Tibial nerve (tissue), 4 donors: ENCODE data around the gene NFE2L2. TPM values are rescaled to one million over a fixed set of nuclear protein-coding genes. Genes with fewer than 3 reads are reported as not detected.

Experiments
- DNase-seq, 2 donors: peaks; one replicate each; pipeline ENCODE4 v3.0.0-alpha.2; 2019; ENCODE audit warnings: low spot score in 2 of 2
- H3K27ac ChIP-seq, 4 donors: fragments of 200-600 bp; sonication (generic) in 3 of 4; one replicate each; pipeline ENCODE4 v1.5.1; 2017 to 2019; ENCODE audit warnings: mild to moderate bottlenecking in 1 of 4
- H3K27me3 ChIP-seq, 2 donors: fragments of 200-600 bp; sonication (generic) in 1 of 2; one replicate each; pipeline versions ENCODE4 v1.5.1 to v1.6.0; 2017 to 2019
- H3K36me3 ChIP-seq, 3 donors: fragments of 200-600 bp; sonication (generic); one replicate each; pipeline ENCODE4 v1.5.1; 2018 to 2019
- H3K4me1 ChIP-seq, 4 donors: fragments of 200-600 bp; sonication (generic) in 3 of 4; one replicate each; pipeline ENCODE4 v1.5.1; 2017 to 2019
- H3K4me3 ChIP-seq, 4 donors: fragments of 200-600 bp; sonication (generic) in 3 of 4; one replicate each; pipeline ENCODE4 v1.5.1; 2017 to 2019; ENCODE audit warnings: mild to moderate bottlenecking in 1 of 4, moderate library complexity in 1 of 4
- H3K9me3 ChIP-seq, 4 donors: fragments of 200-600 bp; sonication (generic) in 3 of 4; one replicate each; pipeline ENCODE4 v1.5.1; 2017 to 2019
- CTCF ChIP-seq, 5 experiments: fragments of 200-600 bp in 3 of 5; fragments of 450-650 bp in 2 of 5; sonication (generic) in 3 of 5; IDR thresholded peaks; one replicate each; pipeline ENCODE4 v1.5.1; 2016 to 2019; ENCODE audit warnings: antibody characterized with exemption in 5 of 5, mild to moderate bottlenecking in 3 of 5, moderate library complexity in 2 of 5
- EP300 ChIP-seq, 2 donors: sonication (generic); formaldehyde crosslinking; IDR thresholded peaks; one replicate each; pipeline ENCODE4 v1.6.1; 2017; ENCODE audit warnings: antibody characterized with exemption in 2 of 2, mild to moderate bottlenecking in 1 of 2
- POLR2A ChIP-seq, 2 donors: fragments of 450-650 bp; IDR thresholded peaks; one replicate each; pipeline ENCODE4 v1.6.1; 2017; ENCODE audit warnings: antibody characterized with exemption in 2 of 2, mild to moderate bottlenecking in 2 of 2, moderate library complexity in 2 of 2
- WGBS, 2 donors: methylation state at CpG; one replicate each; pipeline ENCODE4 v1.1.5; 2018; 5-methylcytosine and 5-hydroxymethylcytosine counted together
- total RNA-seq, 4 donors: library from RNA; depleted of rRNA; stranded (reverse); fragments of >200 nt; gene quantifications; one replicate each; pipeline ENCODE4 v1.1.0, GENCODE V29; 2016

The NFE2L2 gene
- total RNA-seq, 4 donors from 2014 or later = 112 to 164 (median 145) TPM

DNA sequence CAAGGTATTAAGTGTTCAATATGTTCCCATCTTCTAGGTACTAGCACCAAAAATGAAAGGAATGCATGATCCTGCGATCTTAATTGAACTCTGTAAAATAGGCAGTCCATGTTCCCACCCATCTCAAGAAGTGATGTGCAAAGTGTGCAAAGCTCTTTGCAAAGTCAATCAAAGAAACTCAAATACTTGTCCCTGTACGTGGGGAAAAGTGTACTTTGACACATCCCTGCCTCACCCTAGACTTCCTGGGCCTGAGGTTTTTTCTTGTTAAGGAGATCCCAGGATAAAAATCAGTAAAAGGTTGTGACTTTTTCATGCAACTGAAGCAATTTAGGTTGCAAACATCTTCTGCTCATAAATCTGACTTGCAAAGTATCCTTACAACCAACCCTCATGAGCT lies 26.6 kb downstream of the NFE2L2 start:
- peak overlapping the region in 1 of 4 donors; percentile 97 for H3K27ac ChIP-seq
- H3K36me3 ChIP-seq = peaks cover 0 to 14% (median 0%) of the 10 kb centered on the region in 3 donors
- no peak for TF ChIP-seq POLR2A (IDR thresholded peaks at IDR 0.05)
- no peak for TF ChIP-seq CTCF (IDR thresholded peaks at IDR 0.05)
- TF ChIP-seq EP300 (IDR thresholded peaks at IDR 0.05) = no peak
- H3K4me1 ChIP-seq = peaks cover 3 to 100% (median 69%) of the 10 kb centered on the region in 4 donors
- DNase-seq = no peak
- no peak overlapping the region for H3K4me3 ChIP-seq
- WGBS, 2 donors = 54 to 57% methylated on average over 2 of the region's 2 CpGs
- no peaks in the 10 kb centered on the region for H3K27me3 ChIP-seq
- no peaks in the 10 kb centered on the region for H3K9me3 ChIP-seq

GRCh38 chr2:177235855-177236437 lies 28.6 kb downstream of the NFE2L2 start:
- peaks cover 3 to 83% (median 50%) of the 10 kb centered on the region in 4 donors for H3K4me1 ChIP-seq
- WGBS, 2 donors = 78 to 85% methylated on average over 6 of the region's 6 CpGs
- H3K27ac ChIP-seq = peak overlapping the region in 2 of 4 donors; percentile 14 to 70
- no peak for DNase-seq
- TF ChIP-seq CTCF (IDR thresholded peaks at IDR 0.05) = no peak
- TF ChIP-seq EP300 (IDR thresholded peaks at IDR 0.05) = no peak
- no peak for TF ChIP-seq POLR2A (IDR thresholded peaks at IDR 0.05)
- peaks cover 4 to 34% (median 6%) of the 10 kb centered on the region in 3 donors for H3K36me3 ChIP-seq
- no peak overlapping the region for H3K4me3 ChIP-seq
- H3K27me3 ChIP-seq = no peaks in the 10 kb centered on the region
- H3K9me3 ChIP-seq = no peaks in the 10 kb centered on the region

DNA sequence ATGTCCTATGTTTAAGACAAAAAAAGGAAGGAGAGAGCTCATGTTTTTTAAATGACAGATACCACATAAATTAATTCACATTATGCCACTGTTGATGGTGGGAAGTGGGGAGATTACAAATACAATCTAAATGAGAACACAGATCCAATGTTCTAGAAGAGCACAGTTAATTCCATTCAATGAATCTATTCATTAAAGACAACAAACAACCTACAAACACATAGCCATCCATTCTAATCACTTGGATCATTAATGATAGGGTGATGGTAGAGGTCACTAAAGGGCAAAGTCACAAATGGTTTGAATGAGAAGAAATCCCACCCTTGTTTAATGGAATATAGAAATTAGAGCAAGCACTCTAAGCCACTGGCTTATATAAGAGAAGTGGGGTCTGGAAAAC lies 30.3 kb downstream of the NFE2L2 start:
- no peaks in the 10 kb centered on the region for H3K9me3 ChIP-seq
- DNase-seq = no peak
- no peaks in the 10 kb centered on the region for H3K27me3 ChIP-seq
- peak overlapping the region in 2 of 4 donors; percentile 8 to 70 for H3K27ac ChIP-seq
- H3K36me3 ChIP-seq = peaks cover 4 to 50% (median 6%) of the 10 kb centered on the region in 3 donors
- no peak overlapping the region for H3K4me3 ChIP-seq
- peaks cover 3 to 76% (median 35%) of the 10 kb centered on the region in 4 donors for H3K4me1 ChIP-seq
- TF ChIP-seq CTCF (IDR thresholded peaks at IDR 0.05) = no peak
- no peak for TF ChIP-seq EP300 (IDR thresholded peaks at IDR 0.05)
- TF ChIP-seq POLR2A (IDR thresholded peaks at IDR 0.05) = no peak

- TF ChIP-seq POLR2A (IDR thresholded peaks at IDR 0.05) (no peak), EP300 (IDR thresholded peaks at IDR 0.05) (no peak), CTCF (IDR thresholded peaks at IDR 0.05) (no peak)
- H3K27ac ChIP-seq = no peak overlapping the region
- H3K36me3 ChIP-seq = peaks cover 4 to 51% (median 6%) of the 10 kb centered on the region in 3 donors
- no peak overlapping the region for H3K4me3 ChIP-seq
- WGBS, 2 donors = 90% methylated on average over 8 of the region's 8 CpGs
- no peaks in the 10 kb centered on the region for H3K27me3 ChIP-seq
- H3K4me1 ChIP-seq = peaks cover 0 to 60% (median 15%) of the 10 kb centered on the region in 4 donors
- DNase-seq = no peak
- no peaks in the 10 kb centered on the region for H3K9me3 ChIP-seq
Measured at GRCh38 chr2:177232098-177232704, 32.3 kb downstream of the NFE2L2 start.

- WGBS, 2 donors = 91% methylated on average over 3 of the region's 3 CpGs
Measured at GRCh38 chr2:177231270-177231669, 33.3 kb downstream of the NFE2L2 start.

More at GRCh38 chr2:177231270-177231669, 33.3 kb downstream of the NFE2L2 start:
- Histone ChIP-seq H3K4me1 (peaks cover 0 to 58% (median 10%) of the 10 kb centered on the region in 4 donors), H3K36me3 (peaks cover 4 to 57% (median 6%) of the 10 kb centered on the region in 3 donors), H3K27ac (no peak overlapping the region), H3K4me3 (no peak overlapping the region), H3K9me3 (no peaks in the 10 kb centered on the region), H3K27me3 (no peaks in the 10 kb centered on the region)
- TF ChIP-seq CTCF (IDR thresholded peaks at IDR 0.05) = no peak
- no peak for DNase-seq
